ENCODE results near the gene SCUBE3. TPM values are rescaled to one million over a fixed set of nuclear protein-coding genes. Genes with fewer than 3 reads are reported as not detected.

Gene SCUBE3
- total RNA-seq, 6 donors from 2014 or later = under 0.01 to 1.2 (median 0.48) TPM

DNA sequence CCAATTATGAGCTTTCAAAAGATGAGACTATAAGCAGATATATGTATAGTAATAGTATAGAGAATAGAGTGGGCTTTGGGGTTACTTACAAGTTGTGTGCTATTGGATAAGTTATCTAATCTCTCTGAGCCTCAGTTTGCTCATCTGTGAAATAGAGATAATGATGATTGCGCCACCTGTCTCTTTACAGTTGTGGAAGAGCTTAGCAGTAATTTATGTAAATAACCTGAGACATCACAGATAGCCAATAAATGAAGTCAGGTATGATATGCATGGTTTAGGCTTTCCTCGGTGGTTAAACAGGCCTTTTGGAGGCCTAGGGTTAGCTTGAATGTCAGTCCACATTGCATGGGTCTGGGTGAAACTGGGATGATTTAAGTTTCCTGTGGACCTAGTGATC, 29.8 kb upstream of the SCUBE3 start:
- Histone ChIP-seq H3K4me1 (peaks cover 10 to 33% (median 16%) of the 10 kb centered on the region in 4 donors), H3K27me3 (no peaks in the 10 kb centered on the region), H3K9me3 (no peaks in the 10 kb centered on the region), H3K36me3 (no peaks in the 10 kb centered on the region), H3K27ac (no peak overlapping the region), H3K4me3 (no peak overlapping the region)
- TF ChIP-seq POLR2AphosphoS5 (IDR thresholded peaks at IDR 0.05) = no peak
- no peak for TF ChIP-seq EP300 (IDR thresholded peaks at IDR 0.05)
- TF ChIP-seq, protein P1, sequence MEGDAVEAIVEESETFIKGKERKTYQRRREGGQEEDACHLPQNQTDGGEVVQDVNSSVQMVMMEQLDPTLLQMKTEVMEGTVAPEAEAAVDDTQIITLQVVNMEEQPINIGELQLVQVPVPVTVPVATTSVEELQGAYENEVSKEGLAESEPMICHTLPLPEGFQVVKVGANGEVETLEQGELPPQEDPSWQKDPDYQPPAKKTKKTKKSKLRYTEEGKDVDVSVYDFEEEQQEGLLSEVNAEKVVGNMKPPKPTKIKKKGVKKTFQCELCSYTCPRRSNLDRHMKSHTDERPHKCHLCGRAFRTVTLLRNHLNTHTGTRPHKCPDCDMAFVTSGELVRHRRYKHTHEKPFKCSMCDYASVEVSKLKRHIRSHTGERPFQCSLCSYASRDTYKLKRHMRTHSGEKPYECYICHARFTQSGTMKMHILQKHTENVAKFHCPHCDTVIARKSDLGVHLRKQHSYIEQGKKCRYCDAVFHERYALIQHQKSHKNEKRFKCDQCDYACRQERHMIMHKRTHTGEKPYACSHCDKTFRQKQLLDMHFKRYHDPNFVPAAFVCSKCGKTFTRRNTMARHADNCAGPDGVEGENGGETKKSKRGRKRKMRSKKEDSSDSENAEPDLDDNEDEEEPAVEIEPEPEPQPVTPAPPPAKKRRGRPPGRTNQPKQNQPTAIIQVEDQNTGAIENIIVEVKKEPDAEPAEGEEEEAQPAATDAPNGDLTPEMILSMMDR (IDR thresholded peaks at IDR 0.05) = no peak
- no peak for TF ChIP-seq POLR2A (IDR thresholded peaks at IDR 0.05)
- WGBS, 2 donors = 94 to 100% methylated on average over 2 of the region's 2 CpGs
- no peak for ATAC-seq (ENCODE audit: low FRiP score in 2 of 2)
- DNase-seq = no peak

DNA sequence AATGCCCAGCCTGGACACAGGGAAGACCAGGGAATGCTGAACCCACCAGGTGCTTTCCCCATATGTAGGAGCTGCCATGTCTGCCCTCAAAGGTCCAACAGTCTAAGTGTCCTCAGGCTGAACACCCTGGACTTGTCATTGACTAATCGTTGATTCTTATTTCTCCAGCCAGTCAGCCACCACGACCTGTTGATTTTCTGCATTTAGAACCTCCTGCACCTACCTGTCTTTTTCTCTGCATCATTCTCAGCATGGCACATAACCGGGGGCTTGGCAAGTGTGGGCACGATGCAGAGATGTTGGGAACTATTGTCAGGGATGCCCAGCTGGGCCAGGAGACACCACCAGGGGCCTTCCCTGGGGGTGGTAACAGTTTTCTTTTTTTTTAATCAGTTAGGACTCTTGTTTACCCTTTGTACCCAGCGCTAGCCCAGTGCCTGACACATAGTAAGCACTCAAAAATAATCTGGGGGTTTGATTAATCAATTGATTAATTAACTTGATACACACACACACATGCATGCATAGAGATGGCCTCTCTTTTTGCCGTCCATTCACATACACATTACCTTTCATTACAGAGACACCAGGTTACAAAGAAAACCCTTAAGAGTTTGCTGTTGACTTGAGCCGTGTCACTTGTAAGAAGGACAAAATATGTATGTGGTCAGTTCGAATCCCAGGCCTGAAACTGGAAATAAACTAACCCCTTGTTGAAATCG, 29.0 kb upstream of the SCUBE3 start:
- no peak for TF ChIP-seq POLR2AphosphoS5 (IDR thresholded peaks at IDR 0.05)
- no peak for TF ChIP-seq EP300 (IDR thresholded peaks at IDR 0.05)
- TF ChIP-seq, protein P1 (IDR thresholded peaks at IDR 0.05) = no peak
- TF ChIP-seq POLR2A (IDR thresholded peaks at IDR 0.05) = no peak
- no peak for DNase-seq
- H3K27me3 ChIP-seq = no peaks in the 10 kb centered on the region
- no peak overlapping the region for H3K4me3 ChIP-seq
- H3K27ac ChIP-seq = peak overlapping the region in 2 of 4 donors; percentile 34 to 76
- no peak for ATAC-seq (ENCODE audit: low FRiP score in 2 of 2)
- H3K4me1 ChIP-seq = peaks cover 10 to 28% (median 16%) of the 10 kb centered on the region in 4 donors
- WGBS, 2 donors = 65 to 67% methylated on average over 9 of the region's 9 CpGs
- H3K9me3 ChIP-seq = no peaks in the 10 kb centered on the region
- no peaks in the 10 kb centered on the region for H3K36me3 ChIP-seq

DNA sequence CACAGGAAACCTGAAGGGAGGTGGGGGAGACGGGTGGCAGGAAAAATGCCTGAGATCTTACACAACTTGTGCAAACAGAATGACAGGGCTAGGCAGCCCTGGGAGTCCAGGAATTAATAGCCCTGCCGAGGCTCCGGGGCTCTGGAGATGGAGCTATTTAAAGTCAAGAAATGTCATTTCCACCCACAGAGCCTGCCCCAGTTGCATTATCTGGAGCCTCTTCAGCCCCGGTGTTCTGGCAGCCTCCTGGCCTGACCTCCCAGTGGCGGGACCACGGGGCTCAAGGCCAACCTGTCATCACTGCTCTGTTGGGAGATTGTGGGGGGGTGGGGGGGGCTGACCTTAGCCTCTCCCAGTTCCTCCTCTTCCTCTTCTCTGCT, 28.5 kb upstream of the SCUBE3 start:
- no peaks in the 10 kb centered on the region for H3K27me3 ChIP-seq
- 23 to 40% methylated on average over 5 to 6 of the region's 6 CpGs for WGBS, 2 donors
- TF ChIP-seq POLR2AphosphoS5 (IDR thresholded peaks at IDR 0.05) = no peak
- TF ChIP-seq POLR2A (IDR thresholded peaks at IDR 0.05) = no peak
- TF ChIP-seq EP300 (IDR thresholded peaks at IDR 0.05) = no peak
- TF ChIP-seq, protein P1 (IDR thresholded peaks at IDR 0.05) = no peak
- H3K27ac ChIP-seq = peak overlapping the region; percentile 34 to 76 (median 56)
- peaks cover 10 to 26% (median 16%) of the 10 kb centered on the region in 4 donors for H3K4me1 ChIP-seq
- no peaks in the 10 kb centered on the region for H3K9me3 ChIP-seq
- H3K36me3 ChIP-seq = no peaks in the 10 kb centered on the region
- ATAC-seq (ENCODE audit: low FRiP score in 2 of 2) (peak in 1 of 2 donors; percentile 65), DNase-seq (peak; percentile 18 to 73)
- no peak overlapping the region for H3K4me3 ChIP-seq

DNA sequence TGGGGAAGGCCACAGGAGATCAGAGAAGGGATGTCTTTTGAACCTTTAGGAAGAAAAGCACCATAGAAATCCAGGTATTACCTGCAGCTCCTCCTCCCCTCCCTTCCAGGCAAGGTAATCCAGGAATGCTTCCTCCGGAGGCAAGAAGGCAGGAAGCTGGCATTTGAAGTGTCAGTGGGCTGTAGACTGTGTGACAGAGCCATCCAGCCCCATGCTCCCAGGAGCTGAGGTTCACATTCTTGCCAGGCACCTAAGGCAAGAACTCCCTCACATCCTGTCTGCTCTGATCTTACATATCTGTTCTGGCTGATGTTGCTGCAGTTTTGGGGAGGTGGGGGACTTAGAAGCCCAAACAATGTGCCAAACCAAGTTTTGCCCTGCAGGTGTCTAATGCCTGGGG, 27.8 kb upstream of the SCUBE3 start:
- DNase-seq (no peak), ATAC-seq (ENCODE audit: low FRiP score in 2 of 2) (no peak)
- WGBS, 2 donors = 62 to 78% methylated on average over 1 of the region's 1 CpG
- TF ChIP-seq EP300 (IDR thresholded peaks at IDR 0.05) (no peak), POLR2A (IDR thresholded peaks at IDR 0.05) (no peak), POLR2AphosphoS5 (IDR thresholded peaks at IDR 0.05) (no peak)
- TF ChIP-seq, protein P1 (IDR thresholded peaks at IDR 0.05) = no peak
- no peak overlapping the region for H3K4me3 ChIP-seq
- H3K9me3 ChIP-seq = no peaks in the 10 kb centered on the region
- no peaks in the 10 kb centered on the region for H3K27me3 ChIP-seq
- no peaks in the 10 kb centered on the region for H3K36me3 ChIP-seq
- peak overlapping the region in 3 of 4 donors; percentile 34 to 76 (median 58) for H3K27ac ChIP-seq
- peaks cover 10 to 26% (median 16%) of the 10 kb centered on the region in 4 donors for H3K4me1 ChIP-seq

DNA sequence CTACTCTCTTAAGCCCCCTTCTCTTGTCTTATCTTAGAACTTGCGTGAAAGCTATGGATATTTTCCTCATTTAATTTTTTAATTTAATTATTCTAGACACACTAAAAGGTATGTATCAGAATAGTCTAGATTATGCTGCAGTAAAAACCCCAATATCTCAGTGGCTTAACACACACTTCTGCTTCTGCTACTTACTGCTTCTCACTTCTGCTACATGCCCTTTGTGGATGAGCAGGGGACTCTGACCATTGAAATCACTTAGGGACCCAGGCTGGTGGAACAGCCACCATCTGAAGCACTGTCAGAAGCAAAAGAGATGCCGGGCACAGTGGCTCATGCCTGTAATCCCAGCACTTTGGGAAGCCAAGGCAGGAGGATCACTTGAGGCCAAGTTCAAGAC, 27.2 kb upstream of the SCUBE3 start:
- no peaks in the 10 kb centered on the region for H3K9me3 ChIP-seq
- no peaks in the 10 kb centered on the region for H3K36me3 ChIP-seq
- H3K4me3 ChIP-seq = no peak overlapping the region
- DNase-seq (no peak), ATAC-seq (ENCODE audit: low FRiP score in 2 of 2) (no peak)
- H3K27ac ChIP-seq = no peak overlapping the region
- H3K27me3 ChIP-seq = no peaks in the 10 kb centered on the region
- WGBS, 2 donors = 96 to 98% methylated on average over 1 to 2 of the region's 2 CpGs
- no peak for TF ChIP-seq POLR2AphosphoS5 (IDR thresholded peaks at IDR 0.05)
- no peak for TF ChIP-seq POLR2A (IDR thresholded peaks at IDR 0.05)
- TF ChIP-seq, protein P1 (IDR thresholded peaks at IDR 0.05) = no peak
- no peak for TF ChIP-seq EP300 (IDR thresholded peaks at IDR 0.05)
- H3K4me1 ChIP-seq = peaks cover 10 to 25% (median 15%) of the 10 kb centered on the region in 4 donors
